Coronary artery (tissue), 2 donors: ENCODE data around the gene RNU2-1.

ENCODE experiments used
- DNase-seq: peaks from one replicate; pipeline ENCODE4 v3.0.0-alpha.2; 2017; ENCODE audit warnings: low spot score
- H3K27ac ChIP-seq, 2 donors: fragments of 200-600 bp; sonication (generic); one replicate each; pipeline ENCODE4 v1.5.1; 2016 to 2019
- H3K4me3 ChIP-seq: fragments of 200-600 bp; sonication (generic); 2 replicates; pipeline ENCODE4 v1.5.1; 2016; ENCODE audit warnings: mild to moderate bottlenecking, moderate library complexity
- CTCF ChIP-seq: fragments of 200-600 bp; sonication (generic); IDR thresholded peaks from one replicate; pipeline ENCODE4 v1.5.1; 2019; ENCODE audit warnings: antibody characterized with exemption

RNU2-1 gene

GRCh38 chr17:43224146-43224705 is 9.6 kb downstream of the RNU2-1 start:
- H3K27ac ChIP-seq: no peak overlapping the region
- TF ChIP-seq CTCF: no peak
- H3K4me3 ChIP-seq: no peak overlapping the region
- DNase-seq: no peak

GRCh38 chr17:43220511-43221125 is 13.2 kb downstream of the RNU2-1 start:
- H3K27ac ChIP-seq: no peak overlapping the region
- TF ChIP-seq CTCF: no peak
- peak; percentile 50 for DNase-seq
- no peak overlapping the region for H3K4me3 ChIP-seq

GRCh38 chr17:43219746-43220380 is 13.9 kb downstream of the RNU2-1 start:
- DNase-seq: no peak
- H3K27ac ChIP-seq: no peak overlapping the region
- H3K4me3 ChIP-seq: no peak overlapping the region
- TF ChIP-seq CTCF: no peak

- no peak for DNase-seq
- Histone ChIP-seq H3K4me3 (no peak overlapping the region), H3K27ac (no peak overlapping the region)
- TF ChIP-seq CTCF: no peak
Measured at GRCh38 chr17:43219001-43219400, 14.8 kb downstream of the RNU2-1 start.

GRCh38 chr17:43217614-43218087 is 16.1 kb downstream of the RNU2-1 start:
- DNase-seq: no peak
- no peak for TF ChIP-seq CTCF
- H3K27ac ChIP-seq: no peak overlapping the region
- no peak overlapping the region for H3K4me3 ChIP-seq

GRCh38 chr17:43216762-43217613 is 16.8 kb downstream of the RNU2-1 start:
- TF ChIP-seq CTCF: no peak
- peak; percentile 53 for DNase-seq

More at GRCh38 chr17:43216762-43217613, 16.8 kb downstream of the RNU2-1 start:
- H3K4me3 ChIP-seq: no peak overlapping the region
- H3K27ac ChIP-seq: no peak overlapping the region
